ENCODE data around the gene FATE1.

DNA sequence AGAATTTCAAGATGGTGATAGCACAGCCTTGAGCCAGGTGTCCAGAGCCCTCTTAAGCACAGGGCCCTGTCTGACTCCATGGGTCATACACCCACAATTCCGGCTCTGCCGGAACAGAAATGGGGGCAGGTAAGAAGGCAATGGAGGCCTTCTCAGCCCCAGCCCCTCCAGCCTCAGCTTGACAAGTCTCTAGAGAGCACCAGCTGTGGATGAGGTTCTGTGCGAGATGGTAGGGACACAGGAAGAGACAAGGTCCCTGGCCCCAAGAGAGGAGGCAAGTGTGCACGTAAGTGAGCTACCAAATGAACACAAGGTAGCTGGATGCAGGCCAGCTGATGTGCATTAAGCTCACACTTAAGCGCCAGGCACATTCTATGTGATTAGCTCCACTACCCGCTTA lies 23.0 kb upstream of the FATE1 start:
- TF ChIP-seq, protein P1, sequence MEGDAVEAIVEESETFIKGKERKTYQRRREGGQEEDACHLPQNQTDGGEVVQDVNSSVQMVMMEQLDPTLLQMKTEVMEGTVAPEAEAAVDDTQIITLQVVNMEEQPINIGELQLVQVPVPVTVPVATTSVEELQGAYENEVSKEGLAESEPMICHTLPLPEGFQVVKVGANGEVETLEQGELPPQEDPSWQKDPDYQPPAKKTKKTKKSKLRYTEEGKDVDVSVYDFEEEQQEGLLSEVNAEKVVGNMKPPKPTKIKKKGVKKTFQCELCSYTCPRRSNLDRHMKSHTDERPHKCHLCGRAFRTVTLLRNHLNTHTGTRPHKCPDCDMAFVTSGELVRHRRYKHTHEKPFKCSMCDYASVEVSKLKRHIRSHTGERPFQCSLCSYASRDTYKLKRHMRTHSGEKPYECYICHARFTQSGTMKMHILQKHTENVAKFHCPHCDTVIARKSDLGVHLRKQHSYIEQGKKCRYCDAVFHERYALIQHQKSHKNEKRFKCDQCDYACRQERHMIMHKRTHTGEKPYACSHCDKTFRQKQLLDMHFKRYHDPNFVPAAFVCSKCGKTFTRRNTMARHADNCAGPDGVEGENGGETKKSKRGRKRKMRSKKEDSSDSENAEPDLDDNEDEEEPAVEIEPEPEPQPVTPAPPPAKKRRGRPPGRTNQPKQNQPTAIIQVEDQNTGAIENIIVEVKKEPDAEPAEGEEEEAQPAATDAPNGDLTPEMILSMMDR (conservative IDR thresholded peaks at IDR 0.05; ENCODE audit: low read depth, low read length): no peak
- no peak for TF ChIP-seq EZH2 (IDR thresholded peaks at IDR 0.05; ENCODE audit: borderline replicate concordance, low read depth, low read length, poor library complexity, severe bottlenecking)
